Limb (tissue), 2 donors: ENCODE results near the gene KRTAP19-4.
"Not testable (repeated sequence)": the region's sequence is repeated elsewhere in the genome, so short reads cannot be mapped to it uniquely, and the experiment has no call there.

Experiments
- DNase-seq, 2 donors: peaks; one replicate each; pipeline ENCODE4 v3.0.0-alpha.2; 2016; ENCODE audit errors: extremely low spot score in 2 of 2

Gene KRTAP19-4, protein sequence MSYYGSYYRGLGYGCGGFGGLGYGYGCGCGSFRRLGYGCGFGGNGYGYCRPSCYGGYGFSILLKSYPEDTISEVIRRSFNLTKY

DNA sequence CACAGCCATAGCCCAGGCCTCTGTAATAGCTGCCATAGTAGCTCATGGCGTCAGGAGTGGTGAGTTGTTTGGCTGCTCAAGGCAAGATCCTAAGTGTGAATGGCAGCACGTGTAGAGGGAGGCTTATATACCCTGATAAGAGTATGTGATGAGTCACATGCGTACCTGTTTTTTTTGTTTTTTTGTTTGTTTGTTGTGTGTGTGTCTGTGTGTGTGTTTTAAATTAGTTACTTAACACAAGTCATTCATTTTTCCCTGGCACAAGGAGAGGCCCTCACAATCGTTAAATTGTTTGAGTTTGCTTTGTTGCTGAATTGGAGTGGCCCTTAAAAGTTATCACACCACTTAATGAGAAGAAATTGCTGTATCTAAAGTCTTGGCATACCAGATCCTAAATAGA is at the start of gene KRTAP19-4:
KRTAP19-4 (minus strand) TSS at position 101 of the 400 bp plus-strand sequence; CDS start at position 46, 55 bp downstream.
- DNase-seq = no peak

DNA sequence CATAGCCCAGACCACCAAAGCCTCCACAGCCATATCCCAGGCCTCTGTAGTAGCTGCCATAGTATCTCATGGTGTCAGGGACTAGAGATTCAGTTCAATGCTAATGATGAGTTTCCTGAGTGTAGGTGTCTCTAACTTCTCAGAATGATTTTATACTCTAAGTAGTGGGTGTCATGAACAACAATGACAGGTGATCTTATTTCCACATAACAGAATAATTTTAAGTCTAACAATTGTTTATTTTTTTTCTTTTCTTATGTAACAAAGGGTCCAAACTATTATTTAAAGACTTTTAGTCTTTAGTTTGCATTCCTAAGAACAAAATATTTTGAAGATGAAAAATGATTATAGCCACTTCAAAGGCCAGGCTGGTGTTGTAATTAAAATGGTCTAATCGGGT is 44.8 kb upstream of the KRTAP19-4 start, which contains the start of gene KRTAP19-6:
KRTAP19-6 (minus strand) TSS at position 101 of the 400 bp plus-strand sequence; CDS start at position 70, 31 bp downstream.
- no peak for DNase-seq

DNA sequence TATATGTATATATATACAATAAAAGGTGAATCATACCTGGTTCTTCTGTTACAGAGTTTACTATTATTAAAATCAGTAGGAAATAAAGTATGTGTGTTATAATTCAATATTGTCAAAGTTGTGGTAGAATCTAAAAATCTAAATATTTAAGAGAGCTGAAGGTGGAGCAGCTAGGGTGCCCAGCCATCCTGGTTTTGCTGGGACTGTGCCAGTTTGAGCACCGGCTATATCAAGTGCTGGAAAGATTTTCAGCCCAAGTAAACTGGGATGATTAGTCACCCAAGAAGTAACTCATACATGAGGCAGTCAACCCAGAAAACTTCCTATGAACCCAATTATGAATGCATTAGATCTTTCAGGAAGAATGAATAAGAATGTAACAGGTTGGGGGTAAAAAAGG is 21.9 kb upstream of the KRTAP19-4 start:
- DNase-seq = no peak

DNA sequence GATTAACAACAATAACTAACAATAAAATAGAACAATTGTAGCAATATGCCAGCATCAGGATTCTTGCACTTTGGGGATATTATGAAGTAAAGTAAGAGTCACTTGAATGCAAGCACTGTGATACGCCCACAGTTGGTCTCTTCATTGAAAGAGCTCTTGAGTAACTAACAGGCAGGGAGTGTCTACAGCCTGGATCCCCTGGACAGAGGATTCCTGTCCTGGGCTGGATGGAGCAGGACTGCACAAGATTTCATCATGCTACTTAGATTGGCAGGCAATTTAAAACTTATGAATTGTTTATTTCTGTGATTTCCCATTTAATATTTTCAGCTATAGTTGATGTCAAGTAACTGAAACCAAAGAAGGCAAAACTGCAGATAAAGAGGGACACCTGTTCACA is 18.7 kb upstream of the KRTAP19-4 start:
- no peak for DNase-seq

DNA sequence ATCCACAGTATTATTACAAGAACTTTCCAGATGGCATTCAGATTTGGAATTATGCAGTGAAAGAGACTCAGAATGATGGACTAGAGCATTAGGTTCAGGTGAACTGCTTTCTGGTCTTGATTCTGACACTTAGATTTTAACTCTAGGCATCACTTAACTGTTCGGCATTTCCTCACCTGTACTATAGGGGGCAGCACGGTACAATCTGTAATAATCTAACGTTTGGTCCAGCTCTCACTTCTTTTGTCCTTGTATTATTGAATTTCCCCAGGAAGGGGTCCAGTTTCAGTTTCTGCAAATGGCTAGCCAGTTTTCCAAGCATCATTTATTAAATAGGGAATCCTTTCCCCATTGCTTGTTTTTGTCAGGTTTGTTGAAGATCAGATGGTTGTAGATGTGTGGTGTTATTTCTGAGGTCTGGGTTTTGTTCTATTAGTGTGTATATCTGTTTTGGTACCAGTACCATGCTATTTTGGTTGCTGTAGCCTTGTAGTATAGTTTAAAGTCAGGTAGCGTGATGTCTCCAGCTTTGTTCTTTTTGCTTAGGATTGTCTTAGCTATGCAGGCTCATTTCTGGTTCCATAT is 8.7 kb upstream of the KRTAP19-4 start:
- not testable (repeated sequence) for DNase-seq

DNA sequence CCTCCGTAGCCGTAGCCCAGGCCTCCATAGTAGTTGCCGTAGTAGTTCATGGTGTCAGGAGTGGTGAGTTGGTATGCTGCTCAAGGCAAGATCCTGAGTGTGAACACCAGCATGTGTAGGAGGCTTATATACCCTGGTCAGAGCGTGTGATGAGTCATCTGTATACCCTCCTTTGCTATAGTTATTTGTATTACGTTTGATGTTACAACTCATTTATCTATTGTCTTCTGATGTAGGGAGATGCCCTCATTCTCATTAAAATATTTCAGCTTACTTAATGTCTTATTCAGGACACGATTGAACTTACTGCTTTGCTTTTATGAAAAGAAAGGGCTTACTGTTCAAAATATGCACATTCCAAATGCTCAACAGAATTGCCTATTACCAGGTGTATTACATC is 5.1 kb upstream of the KRTAP19-4 start, which contains the start of gene KRTAP19-5:
KRTAP19-5 (minus strand) TSS at position 101 of the 400 bp plus-strand sequence; CDS start at position 50, 51 bp downstream.
- no peak for DNase-seq

DNA sequence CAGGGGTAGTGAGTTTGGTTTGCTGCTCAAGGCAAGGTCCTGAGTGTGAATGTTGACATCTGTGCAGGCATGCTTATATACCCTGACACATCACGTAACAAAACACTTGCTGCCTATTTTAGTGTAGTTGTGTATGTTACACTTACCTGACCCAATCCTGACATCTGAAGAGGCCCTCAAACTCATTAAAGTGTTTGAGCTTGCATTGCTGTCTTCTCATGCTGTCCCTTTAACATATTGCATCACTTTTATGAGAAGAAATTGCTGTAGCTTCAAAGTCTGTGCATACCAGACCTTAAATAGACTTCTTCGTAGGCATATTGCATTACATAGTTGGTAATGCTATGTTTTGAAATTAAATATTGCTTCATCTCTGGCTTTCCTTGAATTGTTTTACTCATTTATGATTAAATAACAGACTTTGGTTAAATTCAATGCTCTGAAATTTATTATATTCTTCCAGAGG is 5.0 kb downstream of the KRTAP19-4 start, which contains the start of gene KRTAP19-3:
KRTAP19-3 (minus strand) TSS at position 51 of the 466 bp plus-strand sequence. CDS start 56 bp downstream, outside the sequence.
- DNase-seq = no peak

DNA sequence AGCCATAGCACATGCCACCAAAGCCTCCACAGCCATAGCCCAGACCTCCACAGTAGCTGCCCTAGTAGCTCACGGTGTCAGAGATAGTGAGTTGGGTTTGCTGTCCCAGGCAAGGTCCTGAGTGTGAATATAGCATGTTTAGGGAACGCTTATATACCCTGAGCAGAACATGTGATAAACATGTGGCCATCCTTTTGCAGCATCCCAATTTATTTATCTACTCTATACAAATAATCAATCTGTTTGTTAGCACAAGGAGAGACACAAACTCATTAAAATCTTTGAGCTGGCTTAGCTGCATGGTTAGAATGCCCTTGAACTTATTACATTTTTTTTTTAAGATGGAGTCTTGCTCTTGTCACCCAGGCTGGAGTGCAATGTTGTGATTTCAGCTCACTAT is 9.6 kb downstream of the KRTAP19-4 start, which contains the start of gene KRTAP19-2:
KRTAP19-2 (minus strand) TSS at position 101 of the 400 bp plus-strand sequence; CDS start at position 13, 88 bp downstream.
- no peak for DNase-seq

DNA sequence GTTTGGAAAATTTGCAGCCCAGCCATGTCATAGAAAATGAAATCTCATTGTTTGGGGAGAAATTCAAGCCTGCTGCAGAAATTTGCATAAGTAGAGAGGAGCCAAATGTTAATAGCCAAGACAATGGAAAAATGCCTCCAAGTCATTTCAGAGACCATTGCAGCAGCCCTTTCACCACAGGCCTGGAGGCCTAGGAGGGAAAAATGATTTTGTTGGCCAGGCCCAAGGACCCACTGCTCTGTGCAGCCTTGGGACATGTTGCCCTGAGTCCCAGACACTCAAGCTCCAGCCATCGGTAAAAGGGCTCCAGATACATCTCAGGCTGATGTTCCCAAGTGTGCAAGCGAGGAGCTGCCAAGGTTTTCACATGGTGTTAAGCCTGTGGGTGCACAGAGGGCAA is 10.8 kb downstream of the KRTAP19-4 start:
- DNase-seq = no peak

DNA sequence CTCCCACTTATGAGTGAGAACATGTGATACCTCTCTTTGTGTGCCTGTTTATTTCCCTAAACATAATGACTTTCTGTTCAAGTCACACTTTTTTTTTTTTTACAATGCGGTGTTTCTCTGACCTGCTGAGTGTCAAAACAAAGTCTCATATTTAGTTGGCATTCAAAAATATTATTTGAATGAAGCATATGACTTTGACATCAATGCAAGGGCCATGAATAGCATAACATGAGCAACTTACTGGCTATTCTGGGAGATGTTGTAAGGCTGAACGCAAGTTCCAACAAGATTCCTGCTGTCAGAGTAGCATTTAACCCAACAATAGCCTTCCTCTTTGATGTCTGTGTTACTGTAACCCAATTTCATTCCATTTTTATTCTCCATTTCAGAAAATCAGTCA is 14.8 kb downstream of the KRTAP19-4 start:
- no peak for DNase-seq

DNA sequence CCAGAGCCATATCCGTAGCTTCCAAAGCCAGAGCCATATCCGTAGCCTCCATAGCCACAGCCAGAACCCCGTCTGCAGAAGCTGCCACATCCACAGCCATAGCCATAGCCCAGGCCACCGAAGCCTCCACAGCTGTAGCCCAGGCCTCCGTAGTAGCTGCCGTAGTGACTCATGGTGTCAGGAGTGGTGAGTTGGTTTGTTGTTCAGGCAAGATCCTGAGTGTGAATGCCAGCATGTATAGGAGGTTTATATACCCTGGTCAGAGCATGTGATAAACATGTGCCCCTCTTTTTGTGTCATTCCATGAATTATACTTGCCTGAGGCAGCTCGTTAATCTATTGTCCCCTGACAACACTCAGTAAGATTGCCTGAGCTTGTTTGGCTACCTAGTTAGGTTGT is 16.8 kb downstream of the KRTAP19-4 start, which contains the start of gene KRTAP19-1:
KRTAP19-1 (minus strand) TSS at position 223 of the 400 bp plus-strand sequence; CDS start at position 173, 50 bp downstream.
- no peak for DNase-seq

DNA sequence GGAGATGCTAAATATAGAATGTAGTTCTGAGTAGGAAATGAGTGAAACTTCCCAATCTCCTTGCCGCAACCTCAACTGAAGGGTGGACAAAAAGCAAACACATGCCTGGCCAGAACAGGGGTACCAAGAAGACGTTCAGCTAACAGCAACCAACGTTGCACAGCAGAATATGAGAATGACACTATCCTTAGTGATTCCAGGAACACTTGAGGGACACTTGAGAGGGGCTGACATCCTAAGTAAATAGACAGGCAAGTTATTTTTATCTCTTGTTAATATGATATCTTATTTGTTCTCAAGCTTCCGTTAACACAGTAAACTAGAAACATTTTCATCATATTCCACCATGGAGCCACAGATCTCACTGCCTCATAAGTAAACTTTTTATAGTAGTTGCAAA is 17.7 kb downstream of the KRTAP19-4 start:
- no peak for DNase-seq

DNA sequence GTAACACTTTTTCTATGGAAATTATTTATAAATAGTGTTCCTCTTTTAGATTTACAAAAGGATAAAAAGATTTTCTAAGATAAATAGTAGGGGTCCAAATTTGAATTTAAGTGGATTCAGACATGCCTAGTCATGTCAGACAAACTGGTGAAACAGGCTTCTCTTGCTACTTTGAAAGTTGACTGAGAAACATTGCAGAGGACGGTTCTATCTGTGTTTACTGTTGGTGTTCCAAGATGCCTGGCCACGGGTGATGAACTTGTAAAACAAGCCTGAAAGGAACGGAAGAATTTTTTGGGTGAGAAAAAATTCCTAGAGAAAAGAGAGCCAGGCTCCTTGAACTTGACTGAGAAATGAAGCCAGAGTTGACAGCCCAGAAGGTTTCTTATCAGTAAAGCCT is 19.0 kb downstream of the KRTAP19-4 start:
- no peak for DNase-seq

DNA sequence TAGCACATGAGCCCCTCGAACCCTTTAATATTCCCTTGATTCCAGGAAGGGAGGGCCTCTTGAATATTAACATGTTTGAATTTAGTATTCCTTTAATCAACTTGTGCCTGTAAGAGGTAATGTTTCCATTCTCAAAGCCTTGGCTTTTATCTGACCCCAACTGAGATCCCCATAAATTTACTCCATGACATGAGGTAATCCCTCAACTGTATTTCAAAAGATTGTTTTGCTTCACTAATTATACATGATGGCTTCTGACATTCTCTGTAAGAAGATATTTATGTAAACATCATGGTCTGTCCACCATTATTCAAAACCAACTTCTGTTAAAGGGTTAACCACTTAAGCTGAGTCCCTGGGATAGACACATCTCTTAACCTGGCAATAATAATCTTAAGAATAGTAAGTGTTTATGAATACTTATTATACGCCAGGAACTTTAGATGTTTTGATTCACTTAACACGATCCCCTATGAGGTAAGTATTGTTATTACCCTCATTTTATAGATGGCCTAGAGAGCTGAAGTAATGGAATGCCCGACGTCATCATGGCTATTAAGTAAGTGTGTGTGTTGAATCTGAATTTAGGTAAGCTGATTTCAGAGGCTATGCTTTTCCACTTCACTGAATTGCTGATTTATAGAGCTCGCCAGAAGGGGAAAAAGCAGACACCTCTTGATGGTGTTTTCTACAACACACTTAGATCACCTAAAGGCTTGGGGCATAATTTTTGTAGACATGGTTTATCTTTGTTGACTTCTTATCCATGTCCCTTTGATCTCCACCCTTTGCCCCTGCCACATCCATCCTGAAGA is 27.9 kb downstream of the KRTAP19-4 start:
- DNase-seq = no peak

DNA sequence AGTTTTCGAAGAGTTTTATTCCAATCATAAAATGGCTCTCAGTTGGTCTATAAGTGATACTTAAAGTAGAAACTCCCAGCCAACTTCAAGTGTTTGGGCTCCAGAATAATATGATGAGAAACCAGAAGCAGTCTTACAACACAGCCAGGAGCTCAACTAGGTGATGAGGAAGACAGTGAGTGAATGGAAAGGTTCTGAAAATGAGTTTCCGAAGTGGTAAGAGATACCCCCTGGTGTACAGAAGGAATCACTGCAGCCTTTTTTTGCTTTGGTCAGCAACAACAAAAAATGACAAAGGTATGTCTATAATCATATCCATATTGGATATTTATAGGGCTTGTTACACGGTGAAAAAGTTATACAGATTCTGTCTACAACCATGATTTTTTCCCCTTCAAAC is 33.3 kb downstream of the KRTAP19-4 start:
- DNase-seq = no peak

DNA sequence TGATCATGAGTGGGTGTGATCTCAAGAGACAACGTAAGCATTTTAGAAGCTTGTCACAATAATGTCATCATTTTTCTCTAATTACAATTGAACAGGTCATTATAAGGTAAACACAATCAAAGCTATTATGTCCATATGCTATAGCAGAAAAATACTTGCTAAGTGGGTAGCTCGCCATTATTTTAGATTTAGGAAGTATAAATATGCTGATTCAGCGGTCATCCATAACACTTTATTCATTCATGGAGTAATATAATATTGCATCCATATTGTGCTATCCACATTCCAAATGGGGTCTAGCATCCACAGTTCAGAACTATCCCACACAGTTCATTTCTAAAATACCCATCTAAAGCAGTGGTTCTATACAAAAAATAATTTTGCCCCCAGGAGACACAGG is 48.5 kb downstream of the KRTAP19-4 start:
- DNase-seq = no peak

DNA sequence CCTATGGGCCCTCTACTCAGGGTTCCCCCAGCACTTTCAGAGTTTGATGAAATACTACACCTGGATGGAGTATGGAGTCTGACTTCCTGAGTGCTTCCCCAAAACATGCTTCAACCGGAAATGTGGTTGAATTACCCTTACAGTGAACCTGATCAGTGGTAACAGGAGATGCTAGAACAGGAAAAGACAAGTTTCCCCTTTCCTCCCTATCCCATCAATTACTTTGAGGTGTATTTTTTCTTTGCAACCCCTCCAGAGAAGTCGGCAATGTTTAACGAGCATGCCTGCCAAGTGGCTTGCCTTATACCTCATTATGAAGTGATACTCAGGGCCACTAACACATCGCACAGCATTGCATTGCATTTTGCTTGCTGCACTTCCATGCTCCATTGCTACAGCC is 49.9 kb downstream of the KRTAP19-4 start:
- DNase-seq = no peak
